Chondrocyte (in vitro differentiated cells): ENCODE measurements around the gene ZNF343. TPM values are rescaled to one million over a fixed set of nuclear protein-coding genes. Genes with fewer than 3 reads are reported as not detected.

Source experiments
- DNase-seq: peaks from one replicate; pipeline ENCODE4 v3.0.0; 2021; ENCODE audit warnings: mixed read lengths, low spot score
- H3K27ac Mint-ChIP-seq: one replicate; pipeline ENCODE4 v1.8.0; 2021; ENCODE audit warnings: mild to moderate bottlenecking, moderate library complexity, mixed read lengths; ENCODE audit not compliant: unreplicated experiment
- H3K27me3 Mint-ChIP-seq: 2 replicates; pipeline ENCODE4 v1.8.0; 2021; ENCODE audit warnings: low read depth, mixed read lengths
- H3K36me3 Mint-ChIP-seq: 2 replicates; pipeline ENCODE4 v1.8.0; 2021; ENCODE audit warnings: low read depth, mixed read lengths
- H3K4me1 Mint-ChIP-seq: 2 replicates; pipeline ENCODE4 v1.8.0; 2021; ENCODE audit warnings: low read depth, mild to moderate bottlenecking, mixed read lengths
- H3K4me3 Mint-ChIP-seq: one replicate; pipeline ENCODE4 v1.8.0; 2021; ENCODE audit warnings: mild to moderate bottlenecking, moderate library complexity, mixed read lengths; ENCODE audit not compliant: unreplicated experiment
- H3K9me3 Mint-ChIP-seq: 2 replicates; pipeline ENCODE4 v1.8.0; 2021; ENCODE audit warnings: low read depth, mixed read lengths
- CTCF ChIP-seq: fragments of 200-600 bp; sonication (generic); IDR thresholded peaks from 2 replicates; pipeline ENCODE4 v1.5.0; 2021; ENCODE audit warnings: antibody characterized with exemption, mild to moderate bottlenecking, moderate library complexity
- total RNA-seq: library from RNA; stranded (reverse); gene quantifications from 3 replicates; pipeline ENCODE4 v1.2.1, GENCODE V29; 2021

Gene ZNF343
- total RNA-seq, 1 donor from 2014 or later, result 11.5 TPM

GRCh38 chr20:2541940-2542339 is 33.2 kb upstream of the ZNF343 start:
- H3K4me3 Mint-ChIP-seq, result no peak overlapping the region
- peaks cover 64% of the 10 kb centered on the region for H3K27me3 Mint-ChIP-seq
- H3K27ac Mint-ChIP-seq, result no peak overlapping the region
- DNase-seq, result no peak
- H3K4me1 Mint-ChIP-seq, result no peaks in the 10 kb centered on the region
- no peaks in the 10 kb centered on the region for H3K9me3 Mint-ChIP-seq
- no peak for TF ChIP-seq CTCF
- H3K36me3 Mint-ChIP-seq, result peaks cover 2% of the 10 kb centered on the region

- no peak overlapping the region for H3K27ac Mint-ChIP-seq
- H3K4me1 Mint-ChIP-seq, result peaks cover under 1% of the 10 kb centered on the region
- DNase-seq, result no peak
- no peaks in the 10 kb centered on the region for H3K9me3 Mint-ChIP-seq
- no peak for TF ChIP-seq CTCF
- H3K36me3 Mint-ChIP-seq, result no peaks in the 10 kb centered on the region
- H3K27me3 Mint-ChIP-seq, result peaks cover 54% of the 10 kb centered on the region
- H3K4me3 Mint-ChIP-seq, result no peak overlapping the region
Observed at GRCh38 chr20:2538931-2539720, 30.4 kb upstream of the ZNF343 start.

GRCh38 chr20:2538356-2538755 is 29.6 kb upstream of the ZNF343 start:
- no peaks in the 10 kb centered on the region for H3K36me3 Mint-ChIP-seq
- no peak for DNase-seq
- H3K27me3 Mint-ChIP-seq, result peaks cover 58% of the 10 kb centered on the region
- no peak overlapping the region for H3K4me3 Mint-ChIP-seq
- TF ChIP-seq CTCF, result no peak
- no peak overlapping the region for H3K27ac Mint-ChIP-seq
- H3K9me3 Mint-ChIP-seq, result no peaks in the 10 kb centered on the region
- H3K4me1 Mint-ChIP-seq, result peaks cover 4% of the 10 kb centered on the region

GRCh38 chr20:2537101-2537500 is 28.4 kb upstream of the ZNF343 start:
- Mint-ChIP-seq H3K4me1 (peaks cover 4% of the 10 kb centered on the region), H3K4me3 (no peak overlapping the region), H3K36me3 (no peaks in the 10 kb centered on the region), H3K27me3 (peaks cover 52% of the 10 kb centered on the region), H3K9me3 (no peaks in the 10 kb centered on the region), H3K27ac (no peak overlapping the region)
- no peak for DNase-seq
- no peak for TF ChIP-seq CTCF

- Mint-ChIP-seq H3K27ac (no peak within 1 kb of the TSS), H3K4me1 (peaks cover 4% of the 10 kb centered on the region), H3K4me3 (no peak within 1 kb of the TSS), H3K36me3 (no peaks in the 10 kb centered on the region), H3K9me3 (no peaks in the 10 kb centered on the region), H3K27me3 (peaks cover 48% of the 10 kb centered on the region)
- DNase-seq, result no peak
- no peak for TF ChIP-seq CTCF
Observed at GRCh38 chr20:2536560-2536986, 27.9 kb upstream of the ZNF343 start, which contains the start of gene TMC2. Gene TMC2 (plus strand): TSS chr20:2536573. CDS start chr20:2536622, 49 bp downstream.
